SK-N-MC (cell line): ENCODE measurements around the gene COBL.

ENCODE experiments used
- DNase-seq: peaks from one replicate; pipeline ENCODE4 v3.0.0-alpha.2; 2011; ENCODE audit warnings: low read depth, low spot score
- H3K27ac ChIP-seq: fragments of 200-600 bp; sonication (generic); 2 replicates; pipeline ENCODE4 v1.5.1; 2016; ENCODE audit warnings: mixed run types
- H3K36me3 ChIP-seq: fragments of 200-600 bp; sonication (generic); 2 replicates; pipeline ENCODE4 v1.6.1; 2017; ENCODE audit warnings: antibody characterized with exemption, low read length, mixed read lengths; ENCODE audit not compliant: insufficient read depth
- H3K4me3 ChIP-seq: fragments of 200-600 bp; sonication (generic); 2 replicates; pipeline ENCODE4 v1.5.1; 2016
- H3K9ac ChIP-seq: fragments of 200-600 bp; sonication (generic); 2 replicates; pipeline ENCODE4 v1.8.0; 2017; ENCODE audit warnings: mixed run types, mixed read lengths; ENCODE audit not compliant: insufficient read length
- H3K9me3 ChIP-seq: fragments of 200-600 bp; sonication (generic); 2 replicates; pipeline ENCODE4 v1.6.1; 2017; ENCODE audit warnings: low read depth, mild to moderate bottlenecking, antibody characterized with exemption, low read length, moderate library complexity, mixed read lengths
- EZH2 ChIP-seq: fragments of 200-600 bp; sonication (generic); IDR thresholded peaks from one replicate; pipeline ENCODE4 v1.6.1; 2017; ENCODE audit warnings: antibody characterized with exemption
- FOXP2 ChIP-seq: optimal IDR thresholded peaks from 2 replicates; pipeline ENCODE3; 2011; ENCODE audit warnings: mild to moderate bottlenecking, moderate library complexity; ENCODE audit not compliant: insufficient read depth; ENCODE audit errors: extremely low read length, control extremely low read depth
- POLR2AphosphoS5 ChIP-seq: IDR thresholded peaks from 2 replicates; pipeline ENCODE4 v1.6.1; 2012; ENCODE audit warnings: mild to moderate bottlenecking, low read depth, low read length, borderline replicate concordance

Gene COBL

DNA sequence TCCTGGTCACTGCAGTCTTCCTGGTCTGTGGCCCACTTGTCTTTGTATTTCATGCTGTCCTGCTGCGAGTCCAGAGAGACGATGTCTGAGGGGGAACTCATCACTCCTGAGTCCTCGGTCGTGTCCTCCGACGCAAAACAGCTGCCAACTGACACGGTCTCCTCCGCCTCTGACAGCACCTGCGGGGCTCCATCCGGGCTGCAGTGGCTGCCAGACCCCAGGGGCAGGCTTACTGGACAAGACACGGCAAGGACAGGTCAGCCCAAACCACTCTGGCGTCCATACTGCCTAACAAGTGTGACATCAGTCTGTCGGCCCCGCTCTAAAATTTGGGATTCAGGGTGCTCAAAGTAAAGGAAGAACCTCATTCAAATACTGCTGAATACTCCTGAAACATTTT is 273.1 kb downstream of the COBL start:
- no peak overlapping the region for H3K9ac ChIP-seq
- H3K27ac ChIP-seq: no peak overlapping the region
- no peak for DNase-seq
- H3K9me3 ChIP-seq: no peaks in the 10 kb centered on the region
- TF ChIP-seq POLR2AphosphoS5: no peak
- no peak overlapping the region for H3K4me3 ChIP-seq
- H3K36me3 ChIP-seq: no peaks in the 10 kb centered on the region

DNA sequence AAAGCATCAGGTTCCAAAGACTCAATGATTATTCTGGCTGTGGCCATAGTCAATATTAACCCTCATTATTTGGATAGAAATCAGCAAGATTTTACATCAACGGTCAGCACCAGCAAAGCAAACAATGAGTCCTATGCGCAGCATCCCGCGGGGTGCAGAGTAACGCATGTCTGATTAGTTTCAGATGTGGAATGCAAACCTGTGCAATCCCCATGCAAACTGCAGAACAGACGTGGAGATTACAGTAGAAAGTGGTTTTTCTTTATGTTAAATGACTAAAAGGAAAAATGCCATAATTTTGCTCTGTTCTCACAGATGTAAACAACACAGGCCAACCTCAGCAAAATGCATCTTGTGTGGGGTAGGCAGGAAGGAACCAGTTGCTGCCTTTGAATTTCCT is 275.8 kb downstream of the COBL start:
- Histone ChIP-seq H3K4me3 (no peak overlapping the region), H3K9me3 (no peaks in the 10 kb centered on the region), H3K36me3 (no peaks in the 10 kb centered on the region), H3K9ac (no peak overlapping the region), H3K27ac (no peak overlapping the region)
- TF ChIP-seq FOXP2 (no peak), POLR2AphosphoS5 (no peak), EZH2 (no peak)
- DNase-seq: no peak

DNA sequence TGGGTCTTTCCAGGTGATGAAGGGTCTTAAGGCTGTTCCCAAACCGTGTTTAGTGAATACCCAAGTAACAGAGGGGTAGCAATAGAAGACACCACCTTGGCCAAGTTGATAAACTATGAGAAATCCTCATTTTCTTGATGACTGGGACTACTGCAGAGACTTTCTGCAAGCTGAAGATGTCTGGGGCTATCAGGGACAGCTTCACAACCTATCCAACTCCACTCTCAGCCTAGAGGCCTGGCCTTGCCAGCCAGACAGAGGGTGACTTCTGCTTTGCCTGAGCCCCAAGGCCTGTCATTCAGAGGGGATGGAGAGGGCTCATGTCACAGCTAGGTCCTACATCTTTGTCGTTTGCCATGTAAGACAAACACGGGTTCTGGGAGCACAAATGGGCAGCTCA is 278.0 kb downstream of the COBL start:
- H3K36me3 ChIP-seq: no peaks in the 10 kb centered on the region
- H3K4me3 ChIP-seq: no peak overlapping the region
- TF ChIP-seq FOXP2 (no peak), EZH2 (no peak), POLR2AphosphoS5 (no peak)
- H3K27ac ChIP-seq: no peak overlapping the region
- no peak overlapping the region for H3K9ac ChIP-seq
- no peak for DNase-seq
- no peaks in the 10 kb centered on the region for H3K9me3 ChIP-seq

DNA sequence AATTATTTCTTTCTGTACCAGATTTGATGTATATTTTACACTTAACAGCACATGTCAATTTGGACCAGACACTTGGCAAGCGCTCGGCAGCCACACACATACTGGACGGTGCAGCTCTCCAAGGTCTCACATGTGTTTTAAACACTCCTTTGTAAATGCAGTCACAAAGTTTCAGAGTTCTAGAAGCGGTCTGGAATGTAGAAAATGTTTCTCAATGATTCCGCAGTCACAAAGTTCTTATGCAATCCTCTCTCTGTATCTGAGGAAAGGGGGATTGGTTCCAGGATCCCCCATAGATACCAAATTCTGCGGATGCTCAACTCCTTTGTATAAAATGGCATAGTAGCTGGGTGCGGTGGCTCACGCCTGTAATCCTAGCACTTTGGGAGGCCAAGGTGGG is 280.9 kb downstream of the COBL start:
- H3K36me3 ChIP-seq: no peaks in the 10 kb centered on the region
- no peak overlapping the region for H3K4me3 ChIP-seq
- TF ChIP-seq EZH2 (no peak), POLR2AphosphoS5 (no peak), FOXP2 (no peak)
- no peaks in the 10 kb centered on the region for H3K9me3 ChIP-seq
- no peak for DNase-seq
- no peak overlapping the region for H3K27ac ChIP-seq
- H3K9ac ChIP-seq: no peak overlapping the region

DNA sequence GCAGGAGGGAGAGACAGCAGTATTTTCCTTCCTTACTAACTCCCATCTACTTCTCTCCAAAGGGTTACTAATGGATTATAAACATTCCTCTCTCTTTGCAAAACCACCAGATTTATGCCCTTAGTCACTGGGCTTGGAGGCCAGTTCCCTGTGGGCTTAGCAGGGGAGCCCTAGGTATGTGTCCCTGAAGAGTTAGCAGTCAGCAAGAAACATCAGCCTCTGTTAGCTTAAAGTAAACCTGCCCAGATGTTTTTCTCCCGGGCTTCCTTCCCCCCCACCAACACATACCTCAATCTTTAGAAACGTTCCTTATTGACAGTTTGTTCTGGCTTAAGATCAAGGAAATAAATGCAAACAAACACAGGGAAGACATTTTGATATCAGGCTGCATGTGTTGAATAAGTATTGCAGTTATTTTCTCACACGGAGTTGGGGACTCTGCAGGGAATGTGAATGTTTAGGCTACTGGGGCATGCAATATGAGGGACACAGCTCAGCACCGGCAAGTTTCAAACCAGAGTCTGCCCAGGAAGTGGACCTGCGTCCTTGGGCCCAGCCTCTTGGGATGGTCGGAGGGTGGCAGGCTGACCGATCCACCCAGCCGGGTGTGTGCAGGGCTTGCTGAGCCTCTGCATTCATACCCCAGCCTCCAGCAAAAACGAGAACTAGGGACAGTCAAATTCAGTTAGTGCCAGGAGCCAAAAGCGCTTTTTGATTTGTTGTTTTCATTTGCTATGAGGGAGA is 281.9 kb downstream of the COBL start:
- TF ChIP-seq FOXP2 (no peak), POLR2AphosphoS5 (no peak), EZH2 (no peak)
- no peaks in the 10 kb centered on the region for H3K36me3 ChIP-seq
- H3K9me3 ChIP-seq: no peaks in the 10 kb centered on the region
- no peak overlapping the region for H3K9ac ChIP-seq
- no peak overlapping the region for H3K27ac ChIP-seq
- DNase-seq: no peak
- H3K4me3 ChIP-seq: no peak overlapping the region

DNA sequence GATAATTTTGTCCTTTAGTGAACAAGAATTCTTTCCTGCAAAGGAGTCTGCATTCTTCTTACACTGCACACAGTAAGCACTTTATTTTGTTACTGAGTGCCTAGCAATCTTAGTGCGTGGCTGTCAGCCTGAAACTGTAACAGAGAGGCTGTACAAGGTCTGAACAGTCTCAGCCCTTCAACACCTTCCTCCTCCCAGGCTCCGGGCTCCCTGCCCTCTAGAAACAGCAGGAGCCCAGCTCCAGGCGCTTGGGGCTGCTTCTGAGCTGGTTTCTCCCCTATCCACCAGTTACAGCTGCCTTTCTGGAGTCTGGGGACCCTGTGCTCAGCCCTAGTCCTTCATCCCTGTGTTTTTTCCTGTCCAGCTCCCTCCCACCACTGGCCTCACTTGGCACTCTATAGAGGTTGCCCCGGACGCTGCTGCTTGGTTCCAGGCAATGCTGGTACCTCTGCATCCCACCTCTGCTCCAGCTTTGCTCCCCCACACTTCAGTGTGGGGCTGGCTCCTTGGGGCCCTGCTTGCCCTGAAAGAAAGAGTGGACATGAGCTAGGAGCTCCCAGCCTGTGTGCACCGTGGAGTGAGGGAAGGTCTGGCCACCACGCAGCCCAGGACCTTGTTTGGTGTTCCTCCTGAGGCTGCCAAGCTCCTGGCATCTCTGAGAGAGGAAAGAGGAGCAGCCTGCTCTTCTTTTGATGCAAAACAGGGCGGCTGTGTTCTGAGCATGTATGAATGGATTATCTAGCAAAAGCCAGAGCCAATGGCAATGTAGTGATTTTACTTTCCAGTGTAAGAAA is 282.7 kb downstream of the COBL start:
- no peak overlapping the region for H3K4me3 ChIP-seq
- no peak for TF ChIP-seq FOXP2
- no peak for TF ChIP-seq POLR2AphosphoS5
- TF ChIP-seq EZH2: no peak
- H3K9me3 ChIP-seq: no peaks in the 10 kb centered on the region
- no peak for DNase-seq
- H3K9ac ChIP-seq: no peak overlapping the region
- no peak overlapping the region for H3K27ac ChIP-seq
- H3K36me3 ChIP-seq: no peaks in the 10 kb centered on the region

DNA sequence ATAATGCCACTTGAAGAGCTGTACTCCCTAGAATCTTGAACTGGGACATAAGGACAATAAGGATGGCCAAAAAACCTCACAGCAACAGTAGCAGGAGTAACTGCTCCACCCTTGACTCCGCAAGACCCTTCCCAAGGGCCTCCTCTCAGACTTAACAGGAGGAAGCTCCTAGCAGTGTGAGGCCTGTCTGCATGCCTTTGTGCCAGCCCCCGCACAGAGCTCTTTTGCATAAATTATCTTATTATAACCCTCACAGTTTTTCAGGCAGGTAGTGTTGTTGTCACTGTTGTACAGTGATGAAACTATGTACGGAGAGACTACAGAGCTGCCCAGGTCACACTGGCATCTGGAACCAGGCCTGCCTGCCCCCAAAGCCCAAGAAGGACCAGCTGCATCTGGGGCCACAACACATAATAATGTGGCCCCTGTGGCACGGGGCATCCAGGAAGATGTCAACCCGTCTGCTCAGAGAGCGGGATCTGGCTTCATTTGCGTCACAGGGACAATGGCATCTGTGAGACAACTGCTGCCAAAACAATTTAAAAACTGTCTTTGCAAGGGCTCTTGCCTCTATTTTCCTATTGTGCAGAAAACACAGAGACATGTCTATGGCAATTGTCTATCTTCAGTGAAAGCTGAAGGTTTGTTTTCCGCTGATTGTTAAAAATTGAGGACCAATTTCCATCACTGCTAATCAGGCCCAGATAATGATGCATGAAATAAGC is 284.7 kb downstream of the COBL start:
- Histone ChIP-seq H3K27ac (no peak overlapping the region), H3K36me3 (no peaks in the 10 kb centered on the region), H3K9ac (no peak overlapping the region), H3K9me3 (no peaks in the 10 kb centered on the region), H3K4me3 (no peak overlapping the region)
- no peak for DNase-seq
- TF ChIP-seq POLR2AphosphoS5: no peak
- no peak for TF ChIP-seq EZH2
- TF ChIP-seq FOXP2: no peak

DNA sequence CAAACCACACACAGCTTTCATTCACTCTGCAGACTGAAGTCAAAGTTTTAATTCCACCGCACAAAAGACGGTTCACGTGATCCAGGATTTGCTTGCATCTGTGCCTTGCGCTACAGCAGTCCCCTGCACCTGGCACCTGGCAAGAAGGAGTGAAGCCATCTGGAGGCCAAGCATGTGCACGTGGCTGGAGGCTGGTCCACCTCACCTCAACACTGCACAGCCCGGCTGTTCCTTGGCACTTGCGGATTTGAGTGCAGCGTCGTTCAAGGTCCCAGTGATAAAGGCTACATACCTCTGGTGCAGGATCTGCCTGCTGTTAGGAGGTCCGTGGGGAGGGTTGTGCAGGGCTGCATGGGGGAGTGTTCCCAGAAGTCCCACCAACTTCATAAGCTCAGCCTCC is 285.4 kb downstream of the COBL start:
- Histone ChIP-seq H3K27ac (no peak overlapping the region), H3K36me3 (no peaks in the 10 kb centered on the region), H3K9ac (no peak overlapping the region), H3K4me3 (no peak overlapping the region), H3K9me3 (no peaks in the 10 kb centered on the region)
- TF ChIP-seq FOXP2 (no peak), POLR2AphosphoS5 (no peak), EZH2 (no peak)
- no peak for DNase-seq
